Astrocyte of the cerebellum (primary cell): ENCODE data around the gene PLPPR3.

ENCODE experiments used
- DNase-seq: peaks from one replicate; pipeline ENCODE4 v3.0.0-alpha.2; 2011; ENCODE audit warnings: low read depth
- H3K4me3 ChIP-seq: 2 replicates; pipeline ENCODE4 v1.5.1; 2011; ENCODE audit warnings: mild to moderate bottlenecking, low read depth, low read length, moderate library complexity
- in situ Hi-C: cut with HindIII; loops from 2 replicates; pipeline ENCODE4 v1.10.0; 2017; ENCODE audit warnings: low sequenced_read_pairs
- TF ChIP-seq, protein P1 (sequence below): IDR thresholded peaks from 2 replicates; pipeline ENCODE4 v1.5.1; 2012; ENCODE audit warnings: low read length, low read depth, moderate library complexity, mild to moderate bottlenecking; ENCODE audit errors: missing control alignments

PLPPR3 gene

DNA sequence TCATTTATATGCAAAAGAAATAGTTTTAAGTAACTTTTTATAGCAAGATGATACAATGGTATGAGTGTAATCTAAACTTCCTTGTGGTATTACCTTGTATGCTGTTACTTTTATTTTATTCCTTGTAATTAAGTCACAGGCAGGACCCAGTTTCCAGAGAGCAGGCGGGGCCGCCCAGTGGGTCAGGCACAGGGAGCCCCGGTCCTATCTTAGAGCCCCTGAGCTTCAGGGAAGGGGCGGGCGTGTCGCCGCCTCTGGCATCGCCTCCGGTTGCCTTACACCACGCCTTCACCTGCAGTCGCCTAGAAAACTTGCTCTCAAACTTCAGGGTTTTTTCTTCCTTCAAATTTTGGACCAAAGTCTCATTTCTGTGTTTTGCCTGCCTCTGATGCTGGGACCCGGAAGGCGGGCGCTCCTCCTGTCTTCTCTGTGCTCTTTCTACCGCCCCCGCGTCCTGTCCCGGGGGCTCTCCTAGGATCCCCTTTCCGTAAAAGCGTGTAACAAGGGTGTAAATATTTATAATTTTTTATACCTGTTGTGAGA, 10.2 kb downstream of the PLPPR3 start:
- H3K4me3 ChIP-seq, result no peak overlapping the region
- in situ Hi-C loops, result no loop called here
- TF ChIP-seq, protein P1, sequence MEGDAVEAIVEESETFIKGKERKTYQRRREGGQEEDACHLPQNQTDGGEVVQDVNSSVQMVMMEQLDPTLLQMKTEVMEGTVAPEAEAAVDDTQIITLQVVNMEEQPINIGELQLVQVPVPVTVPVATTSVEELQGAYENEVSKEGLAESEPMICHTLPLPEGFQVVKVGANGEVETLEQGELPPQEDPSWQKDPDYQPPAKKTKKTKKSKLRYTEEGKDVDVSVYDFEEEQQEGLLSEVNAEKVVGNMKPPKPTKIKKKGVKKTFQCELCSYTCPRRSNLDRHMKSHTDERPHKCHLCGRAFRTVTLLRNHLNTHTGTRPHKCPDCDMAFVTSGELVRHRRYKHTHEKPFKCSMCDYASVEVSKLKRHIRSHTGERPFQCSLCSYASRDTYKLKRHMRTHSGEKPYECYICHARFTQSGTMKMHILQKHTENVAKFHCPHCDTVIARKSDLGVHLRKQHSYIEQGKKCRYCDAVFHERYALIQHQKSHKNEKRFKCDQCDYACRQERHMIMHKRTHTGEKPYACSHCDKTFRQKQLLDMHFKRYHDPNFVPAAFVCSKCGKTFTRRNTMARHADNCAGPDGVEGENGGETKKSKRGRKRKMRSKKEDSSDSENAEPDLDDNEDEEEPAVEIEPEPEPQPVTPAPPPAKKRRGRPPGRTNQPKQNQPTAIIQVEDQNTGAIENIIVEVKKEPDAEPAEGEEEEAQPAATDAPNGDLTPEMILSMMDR, result no peak
- DNase-seq, result no peak

DNA sequence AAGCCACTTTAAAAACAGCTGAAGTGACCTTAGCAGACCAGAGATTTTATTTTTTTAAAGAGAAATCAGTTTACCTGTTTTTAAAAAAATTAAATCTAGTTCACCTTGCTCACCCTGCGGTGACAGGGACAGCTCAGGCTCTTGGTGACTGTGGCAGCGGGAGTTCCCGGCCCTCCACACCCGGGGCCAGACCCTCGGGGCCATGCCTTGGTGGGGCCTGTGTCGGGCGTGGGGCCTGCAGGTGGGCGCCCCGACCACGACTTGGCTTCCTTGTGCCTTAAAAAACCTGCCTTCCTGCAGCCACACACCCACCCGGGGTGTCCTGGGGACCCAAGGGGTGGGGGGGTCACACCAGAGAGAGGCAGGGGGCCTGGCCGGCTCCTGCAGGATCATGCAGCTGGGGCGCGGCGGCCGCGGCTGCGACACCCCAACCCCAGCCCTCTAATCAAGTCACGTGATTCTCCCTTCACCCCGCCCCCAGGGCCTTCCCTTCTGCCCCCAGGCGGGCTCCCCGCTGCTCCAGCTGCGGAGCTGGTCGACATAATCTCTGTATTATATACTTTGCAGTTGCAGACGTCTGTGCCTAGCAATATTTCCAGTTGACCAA, 10.8 kb downstream of the PLPPR3 start:
- TF ChIP-seq, protein P1, result no peak
- in situ Hi-C loops, result no loop called here
- DNase-seq, result no peak
- no peak overlapping the region for H3K4me3 ChIP-seq

DNA sequence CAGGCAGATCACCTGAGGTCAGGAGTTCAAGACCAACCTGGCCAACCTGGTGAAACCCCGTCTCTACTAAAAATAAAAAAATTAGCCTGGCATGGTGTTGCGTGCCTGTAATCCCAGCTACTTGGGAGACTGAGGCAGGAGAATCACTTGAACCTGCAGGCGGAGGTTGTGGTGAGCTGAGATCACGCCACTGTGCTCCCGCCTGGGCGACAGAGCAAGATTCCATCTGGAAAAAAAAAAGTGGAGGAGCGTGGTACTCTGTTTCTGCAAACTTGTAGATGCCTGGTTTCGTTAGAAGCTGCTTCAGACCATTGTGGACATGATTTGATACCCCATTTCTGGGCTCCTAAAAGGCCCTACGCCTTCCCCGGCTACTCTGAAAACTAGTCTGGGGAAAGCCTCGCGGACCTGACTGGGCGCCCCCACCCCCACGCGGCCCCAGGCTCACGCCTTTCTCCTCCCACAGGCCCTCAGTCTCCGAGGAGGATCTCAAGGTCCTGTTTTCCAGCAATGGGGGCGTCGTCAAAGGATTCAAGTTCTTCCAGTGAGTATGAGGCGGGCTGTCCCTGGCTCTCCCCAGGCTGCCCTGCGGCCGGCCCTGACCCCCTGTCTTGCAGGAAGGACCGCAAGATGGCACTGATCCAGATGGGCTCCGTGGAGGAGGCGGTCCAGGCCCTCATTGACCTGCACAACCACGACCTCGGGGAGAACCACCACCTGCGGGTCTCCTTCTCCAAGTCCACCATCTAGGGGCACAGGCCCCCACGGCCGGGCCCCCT, 11.5 kb downstream of the PLPPR3 start:
- TF ChIP-seq, protein P1, result no peak
- in situ Hi-C loops, result no loop called here
- H3K4me3 ChIP-seq, result no peak overlapping the region
- DNase-seq, result no peak

DNA sequence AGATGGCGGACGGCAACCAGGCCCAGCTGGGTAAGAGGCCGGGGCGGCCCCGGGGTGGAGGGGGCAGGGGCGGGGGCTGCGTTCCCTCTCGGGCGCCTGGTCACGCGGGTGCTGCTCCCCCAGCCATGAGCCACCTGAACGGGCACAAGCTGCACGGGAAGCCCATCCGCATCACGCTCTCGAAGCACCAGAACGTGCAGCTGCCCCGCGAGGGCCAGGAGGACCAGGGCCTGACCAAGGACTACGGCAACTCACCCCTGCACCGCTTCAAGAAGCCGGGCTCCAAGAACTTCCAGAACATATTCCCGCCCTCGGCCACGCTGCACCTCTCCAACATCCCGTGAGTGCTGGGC, 13.4 kb downstream of the PLPPR3 start:
- in situ Hi-C loops, result no loop called here
- DNase-seq, result no peak
- TF ChIP-seq, protein P1, result no peak
- no peak overlapping the region for H3K4me3 ChIP-seq

DNA sequence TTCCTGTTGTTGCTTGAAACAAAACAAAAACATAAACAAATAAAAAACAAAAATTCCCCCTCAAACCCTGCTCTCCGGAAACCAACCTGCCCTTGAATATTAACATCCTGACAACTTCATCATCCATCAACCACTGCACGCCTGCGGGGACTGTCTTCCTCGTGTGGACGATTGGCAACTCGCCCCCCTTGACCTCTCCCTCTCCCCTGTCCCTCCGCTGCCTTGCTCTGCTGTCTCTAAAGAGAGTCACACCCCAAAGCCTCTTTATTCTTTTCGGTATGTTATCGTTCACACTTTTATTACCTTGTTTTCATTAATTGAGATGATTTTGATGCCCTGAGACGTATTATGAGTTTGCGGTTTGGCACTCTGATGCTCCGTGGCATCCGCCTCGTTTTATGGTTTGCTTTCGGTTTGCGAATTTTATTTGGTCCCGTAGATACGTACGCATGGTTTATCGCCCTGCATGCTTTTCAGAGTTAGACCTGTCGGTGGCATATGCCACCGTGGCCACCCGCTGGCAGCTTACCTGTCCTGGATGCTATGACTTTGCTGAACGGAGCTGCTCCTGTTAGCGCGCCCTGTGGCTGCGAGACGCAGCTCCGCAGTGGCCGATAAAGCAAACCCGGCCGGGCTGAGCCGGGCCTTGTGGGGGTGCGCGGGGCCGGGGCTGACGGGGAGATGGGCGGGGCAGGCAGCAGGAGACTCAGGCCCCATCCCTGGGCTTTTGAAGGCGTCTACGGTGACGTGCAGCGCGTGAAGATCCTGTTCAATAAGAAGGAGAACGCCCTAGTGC, 13.9 kb downstream of the PLPPR3 start:
- DNase-seq, result no peak
- H3K4me3 ChIP-seq, result no peak overlapping the region
- in situ Hi-C loops, result no loop called here
- TF ChIP-seq, protein P1, result no peak

DNA sequence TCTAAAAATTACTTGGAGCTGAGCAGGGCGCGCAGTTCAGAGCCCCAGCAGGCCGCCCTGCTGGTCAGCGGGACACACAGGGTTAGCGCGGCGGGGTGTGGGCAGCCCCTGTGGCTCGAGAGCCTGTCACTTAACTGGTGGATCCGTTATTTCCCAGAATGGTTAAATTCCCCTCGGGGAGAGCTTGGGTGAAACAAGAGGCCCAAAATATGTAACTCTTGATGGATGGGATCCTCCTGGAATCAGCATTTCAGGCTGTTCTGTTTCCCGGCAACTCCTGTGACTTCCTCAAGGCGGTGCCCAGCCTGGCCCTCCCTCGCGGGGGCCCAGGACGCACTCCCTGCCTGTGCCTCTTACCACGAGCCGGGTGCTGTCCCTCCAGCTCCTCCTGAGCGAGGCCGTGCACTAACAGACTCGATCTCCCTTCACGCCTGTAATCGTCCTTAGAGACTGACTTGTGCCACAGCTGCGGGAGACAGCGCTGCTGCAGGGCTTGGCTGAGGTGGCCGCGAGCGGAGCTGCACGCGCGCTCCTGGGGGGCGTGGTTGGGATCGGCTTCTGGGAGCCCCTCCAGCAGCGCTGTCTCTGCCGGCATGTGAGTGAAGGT, 14.8 kb downstream of the PLPPR3 start:
- DNase-seq, result no peak
- in situ Hi-C loops, result no loop called here
- TF ChIP-seq, protein P1, result no peak
- H3K4me3 ChIP-seq, result no peak overlapping the region
